Measurements from ENCODE around the gene LYZL2. TPM values are rescaled to one million over a fixed set of nuclear protein-coding genes. Genes with fewer than 3 reads are reported as not detected.
"Not testable (repeated sequence)": the region's sequence is repeated elsewhere in the genome, so short reads cannot be mapped to it uniquely, and the experiment has no call there.

LYZL2 gene
- total RNA-seq, 4 donors from 2014 or later = not detected

DNA sequence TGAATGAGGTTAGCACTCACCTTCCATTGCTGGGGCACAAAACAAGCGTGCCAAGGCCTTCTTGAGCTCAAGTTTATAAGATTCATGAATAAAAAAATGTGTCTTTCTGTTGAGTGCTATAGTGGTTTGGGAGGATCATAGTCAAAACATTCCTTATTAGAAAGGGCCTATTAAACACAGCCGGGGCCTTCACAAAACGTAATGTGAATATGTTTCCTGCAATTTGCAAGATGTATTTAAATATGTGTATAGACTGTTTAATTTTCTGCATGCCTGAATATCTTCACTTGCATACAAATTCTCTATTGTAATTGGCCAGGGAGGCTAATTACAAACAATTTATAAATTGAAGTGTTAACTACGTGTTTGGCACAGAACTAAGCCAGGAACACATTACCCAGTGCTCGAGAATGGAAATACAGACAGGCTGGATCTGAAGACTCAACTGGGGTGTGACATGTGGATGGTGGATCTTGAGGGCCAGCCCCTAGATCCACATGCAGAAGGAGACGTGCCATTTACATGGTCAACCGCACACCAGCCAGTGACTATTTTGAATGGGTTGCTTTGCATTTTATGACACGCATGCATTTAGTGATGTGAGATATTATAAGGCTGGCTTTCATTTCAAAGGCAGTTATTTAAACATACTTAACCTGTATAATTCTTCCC is 31.3 kb downstream of the LYZL2 start:
- Histone ChIP-seq H3K4me3 (no peak overlapping the region), H3K27me3 (no peaks in the 10 kb centered on the region), H3K27ac (replicated peaks in 1 of 4) (no peak overlapping the region), H3K9me3 (no peaks in the 10 kb centered on the region), H3K4me1 (peaks cover 0 to 7% (median 3%) of the 10 kb centered on the region in 4 donors), H3K36me3 (no peaks in the 10 kb centered on the region)
- WGBS = 76% methylated on average over 8 of the region's 8 CpGs
- no peak for TF ChIP-seq POLR2A (IDR thresholded peaks at IDR 0.05; ENCODE audit: low read depth)
- TF ChIP-seq, protein P1, sequence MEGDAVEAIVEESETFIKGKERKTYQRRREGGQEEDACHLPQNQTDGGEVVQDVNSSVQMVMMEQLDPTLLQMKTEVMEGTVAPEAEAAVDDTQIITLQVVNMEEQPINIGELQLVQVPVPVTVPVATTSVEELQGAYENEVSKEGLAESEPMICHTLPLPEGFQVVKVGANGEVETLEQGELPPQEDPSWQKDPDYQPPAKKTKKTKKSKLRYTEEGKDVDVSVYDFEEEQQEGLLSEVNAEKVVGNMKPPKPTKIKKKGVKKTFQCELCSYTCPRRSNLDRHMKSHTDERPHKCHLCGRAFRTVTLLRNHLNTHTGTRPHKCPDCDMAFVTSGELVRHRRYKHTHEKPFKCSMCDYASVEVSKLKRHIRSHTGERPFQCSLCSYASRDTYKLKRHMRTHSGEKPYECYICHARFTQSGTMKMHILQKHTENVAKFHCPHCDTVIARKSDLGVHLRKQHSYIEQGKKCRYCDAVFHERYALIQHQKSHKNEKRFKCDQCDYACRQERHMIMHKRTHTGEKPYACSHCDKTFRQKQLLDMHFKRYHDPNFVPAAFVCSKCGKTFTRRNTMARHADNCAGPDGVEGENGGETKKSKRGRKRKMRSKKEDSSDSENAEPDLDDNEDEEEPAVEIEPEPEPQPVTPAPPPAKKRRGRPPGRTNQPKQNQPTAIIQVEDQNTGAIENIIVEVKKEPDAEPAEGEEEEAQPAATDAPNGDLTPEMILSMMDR (IDR thresholded peaks at IDR 0.05) = no peak
- no peak for TF ChIP-seq EP300 (IDR thresholded peaks at IDR 0.05)
- TF ChIP-seq POLR2AphosphoS5 (IDR thresholded peaks at IDR 0.05) = no peak
- intact Hi-C loops (cut with DNase I) = no loop called here
- DNase-seq (ENCODE audit: extremely low spot score) = no peak

DNA sequence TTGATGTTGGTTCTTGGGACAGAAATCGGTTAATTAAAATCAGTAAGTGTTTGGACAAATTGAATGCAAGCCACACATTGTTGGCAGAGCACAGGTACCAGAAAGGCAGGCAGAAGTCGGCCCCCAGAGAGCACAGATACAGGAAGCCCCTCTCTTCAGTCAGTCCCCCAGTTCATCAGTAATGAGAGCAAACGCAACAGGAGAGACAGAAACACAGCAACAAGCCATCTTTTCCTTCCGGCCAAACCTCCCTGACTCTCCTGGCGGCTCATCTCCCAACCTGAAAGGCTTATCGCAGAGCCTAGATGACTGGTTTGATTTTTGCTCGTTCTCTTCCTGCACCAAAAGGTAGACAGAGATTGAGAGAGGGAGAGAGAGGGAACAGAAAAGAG is 32.1 kb downstream of the LYZL2 start:
- 76% methylated on average over 7 of the region's 7 CpGs for WGBS
- intact Hi-C loops (cut with DNase I); DNase-seq (ENCODE audit: extremely low spot score): not testable (repeated sequence)

DNA sequence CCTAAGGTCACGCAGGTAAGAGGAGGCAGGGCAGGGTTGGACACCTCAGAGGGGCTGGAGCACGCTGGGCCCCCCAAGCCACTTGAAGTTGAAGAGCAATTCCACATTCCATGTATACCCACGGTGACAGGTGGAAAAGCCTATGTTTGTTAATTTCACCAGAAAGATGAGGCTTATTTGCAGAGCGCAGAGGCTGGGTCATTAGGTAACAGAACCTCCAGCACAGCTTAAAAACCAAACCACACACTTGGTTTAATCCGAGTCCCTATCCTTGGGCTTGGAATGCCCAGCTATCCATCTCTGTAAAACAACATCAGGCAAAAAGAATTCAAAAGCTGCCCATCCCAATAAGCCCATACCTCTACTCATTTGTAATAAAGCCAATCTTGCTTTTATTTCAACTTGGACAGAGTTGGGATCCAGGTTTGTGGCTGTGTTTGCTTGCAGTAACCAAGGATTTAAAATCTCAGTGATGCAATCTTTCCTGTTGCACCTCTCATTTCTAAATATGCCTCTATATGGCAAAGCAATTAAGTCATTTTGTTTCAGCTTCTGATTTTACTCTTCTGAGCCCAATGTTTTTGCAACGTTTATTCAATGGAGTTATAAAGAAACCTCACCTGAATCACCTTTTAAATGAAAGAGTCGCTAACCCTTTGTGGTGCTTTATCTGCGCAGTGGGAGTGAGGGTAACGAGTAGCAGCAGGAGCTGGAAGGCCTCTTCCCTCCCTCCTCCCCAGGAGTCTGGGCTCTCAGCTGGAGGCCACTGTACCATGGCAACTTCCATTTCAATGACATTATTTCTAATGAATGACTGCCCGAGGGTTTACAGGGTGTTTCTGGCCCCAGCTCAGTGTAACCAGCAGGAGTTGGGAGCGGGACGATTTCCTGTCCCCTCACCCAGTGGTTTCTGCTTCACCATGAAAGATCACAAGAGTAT is 32.8 kb downstream of the LYZL2 start:
- DNase-seq (ENCODE audit: extremely low spot score); H3K27me3 ChIP-seq; H3K9me3 ChIP-seq; intact Hi-C loops (cut with DNase I); H3K36me3 ChIP-seq; H3K4me1 ChIP-seq; H3K4me3 ChIP-seq; H3K27ac ChIP-seq (replicated peaks in 1 of 4): not testable (repeated sequence)
- WGBS = 78% methylated on average over 12 of the region's 12 CpGs

More for the DNA sequence above, 32.1 kb downstream of the LYZL2 start:
- H3K9me3 ChIP-seq; H3K4me3 ChIP-seq; H3K4me1 ChIP-seq; H3K27me3 ChIP-seq; H3K27ac ChIP-seq (replicated peaks in 1 of 4); H3K36me3 ChIP-seq: not testable (repeated sequence)

DNA sequence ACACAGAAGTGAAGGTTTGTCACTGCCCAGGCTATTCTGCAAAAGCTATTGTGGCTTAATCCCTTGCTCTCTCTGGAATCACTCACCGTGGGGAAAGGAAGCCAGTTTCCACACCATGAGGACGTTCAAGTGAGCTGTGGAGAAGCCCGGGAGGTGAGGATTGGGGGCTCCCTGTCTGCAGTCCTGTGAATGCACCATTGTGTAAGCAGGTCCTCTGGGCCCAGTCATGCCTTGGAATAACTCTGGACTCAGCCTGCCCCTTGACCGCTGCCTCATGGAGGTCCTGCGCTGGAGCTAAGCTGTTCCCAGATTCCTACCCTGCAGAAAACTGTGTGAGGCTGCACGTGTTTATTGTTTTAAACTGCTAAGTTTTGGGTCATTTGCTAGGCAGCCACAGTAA is 33.5 kb downstream of the LYZL2 start:
- peaks cover 0 to 7% (median 1%) of the 10 kb centered on the region in 4 donors for H3K4me1 ChIP-seq
- DNase-seq (ENCODE audit: extremely low spot score) = no peak
- no peak for TF ChIP-seq POLR2A (IDR thresholded peaks at IDR 0.05; ENCODE audit: low read depth)
- TF ChIP-seq EP300 (IDR thresholded peaks at IDR 0.05) = no peak
- H3K27ac ChIP-seq (replicated peaks in 1 of 4) = no peak overlapping the region
- H3K27me3 ChIP-seq = no peaks in the 10 kb centered on the region
- intact Hi-C loops (cut with DNase I) = no loop called here
- no peaks in the 10 kb centered on the region for H3K9me3 ChIP-seq
- 75% methylated on average over 6 of the region's 6 CpGs for WGBS
- no peak overlapping the region for H3K4me3 ChIP-seq
- H3K36me3 ChIP-seq = no peaks in the 10 kb centered on the region

DNA sequence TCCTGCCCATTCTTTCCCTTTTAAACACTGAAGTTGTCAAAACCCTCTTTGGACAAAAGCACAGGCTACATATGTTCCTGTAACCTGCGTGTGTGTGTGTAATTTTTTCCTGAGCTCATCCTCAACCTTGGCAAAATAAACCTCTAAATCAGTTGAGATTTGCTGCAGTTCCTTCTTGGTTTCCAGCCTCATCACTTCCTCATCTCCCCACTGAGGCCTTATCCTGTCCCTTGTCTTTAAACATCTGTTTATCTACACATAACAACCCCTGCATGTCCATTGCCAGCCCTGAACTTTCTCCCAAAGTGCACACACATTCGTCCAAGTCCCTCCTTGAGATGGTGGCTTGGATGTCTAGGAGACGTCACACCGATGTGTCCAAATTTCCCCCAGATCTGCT is 35.5 kb downstream of the LYZL2 start:
- 73% methylated on average over 4 of the region's 4 CpGs for WGBS
- Histone ChIP-seq H3K4me3 (no peak overlapping the region), H3K27me3 (no peaks in the 10 kb centered on the region), H3K9me3 (no peaks in the 10 kb centered on the region), H3K4me1 (peaks cover 0 to 7% (median 1%) of the 10 kb centered on the region in 4 donors), H3K36me3 (no peaks in the 10 kb centered on the region), H3K27ac (replicated peaks in 1 of 4) (no peak overlapping the region)
- intact Hi-C loops (cut with DNase I) = loop anchor here (5.0 kb wide), 2 partner anchors 62 to 182 kb away; no protein-coding TSS in a partner anchor
- no peak for TF ChIP-seq POLR2A (IDR thresholded peaks at IDR 0.05; ENCODE audit: low read depth)
- TF ChIP-seq POLR2AphosphoS5 (IDR thresholded peaks at IDR 0.05) = no peak
- TF ChIP-seq, protein P1 (IDR thresholded peaks at IDR 0.05) = no peak
- TF ChIP-seq EP300 (IDR thresholded peaks at IDR 0.05) = no peak
- DNase-seq (ENCODE audit: extremely low spot score) = no peak

DNA sequence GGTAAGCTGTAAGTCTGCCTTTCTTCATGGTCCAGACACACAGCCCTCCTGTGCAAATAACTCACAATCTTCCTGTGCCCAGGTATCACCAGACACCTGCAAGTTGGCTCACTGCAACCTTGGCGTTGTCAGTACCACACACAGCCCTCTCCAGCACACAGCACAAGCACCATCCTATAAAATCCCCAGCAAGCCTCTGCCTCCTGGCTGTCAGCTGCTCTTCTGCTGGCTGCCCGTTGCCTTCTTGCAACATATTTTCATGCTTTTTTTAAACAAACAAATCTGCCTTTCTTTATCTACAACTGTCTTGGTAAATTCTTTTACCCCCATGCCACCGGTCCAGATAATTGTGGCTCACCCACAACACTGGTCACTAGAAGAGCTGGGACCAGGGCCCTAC is 36.8 kb downstream of the LYZL2 start:
- intact Hi-C loops (cut with DNase I) = loop anchor here (5.0 kb wide), 2 partner anchors 60 to 180 kb away; no protein-coding TSS in a partner anchor
- WGBS = 64% methylated on average over 3 of the region's 3 CpGs
- H3K9me3 ChIP-seq; H3K36me3 ChIP-seq; H3K27ac ChIP-seq (replicated peaks in 1 of 4); H3K4me1 ChIP-seq; H3K4me3 ChIP-seq; DNase-seq (ENCODE audit: extremely low spot score); H3K27me3 ChIP-seq: not testable (repeated sequence)
